Activated CD8-positive, alpha-beta T cell treated with anti-CD3 and anti-CD28 coated beads, Interleukin-2, amount 10 ng/mL, durations not matched to agents 7 days and 5 days (primary cell): ENCODE data around the gene UCMA. TPM values are rescaled to one million over a fixed set of nuclear protein-coding genes. Genes with fewer than 3 reads are reported as not detected.
"Not testable (repeated sequence)": the region's sequence is repeated elsewhere in the genome, so short reads cannot be mapped to it uniquely, and the experiment has no call there.

Source experiments
- ATAC-seq: fragments of 150-1000 bp; cut with Tn5 transposase; one replicate; pipeline ENCODE4 v1.10.0; 2021; ENCODE audit warnings: moderate library complexity
- CTCF ChIA-PET: fragments of 350-600 bp; sonication (Branson Sonifier 250); formaldehyde crosslinking; loops from one replicate; lab custom pipeline; 2021; ENCODE audit warnings: antibody characterized with exemption; lab: Charles Lee
- POLR2A ChIA-PET: fragments of 350-600 bp; sonication (Branson Sonifier 250); formaldehyde crosslinking; loops from one replicate; lab custom pipeline; 2021; ENCODE audit warnings: antibody characterized with exemption; lab: Charles Lee
- DNase-seq: peaks from one replicate; pipeline ENCODE4 v3.0.0-alpha.2; 2020
- H3K27ac Mint-ChIP-seq: one replicate; pipeline ENCODE4 v1.8.0; 2021; ENCODE audit warnings: mild to moderate bottlenecking, mixed read lengths
- H3K27me3 Mint-ChIP-seq: one replicate; pipeline ENCODE4 v1.8.0; 2021; ENCODE audit warnings: low read depth, mixed read lengths
- H3K36me3 Mint-ChIP-seq: one replicate; pipeline ENCODE4 v1.8.0; 2021; ENCODE audit warnings: low read depth, mixed read lengths
- H3K4me1 Mint-ChIP-seq: one replicate; pipeline ENCODE4 v1.8.0; 2021; ENCODE audit warnings: low read depth, mixed read lengths
- H3K4me3 Mint-ChIP-seq: one replicate; pipeline ENCODE4 v1.8.0; 2021; ENCODE audit warnings: mild to moderate bottlenecking, mixed read lengths
- H3K9me3 Mint-ChIP-seq: one replicate; pipeline ENCODE4 v1.8.0; 2022; ENCODE audit warnings: mixed read lengths; ENCODE audit not compliant: insufficient read depth
- total RNA-seq, 2 experiments: library from RNA; stranded (reverse); gene quantifications; one replicate each; pipeline ENCODE4 v1.2.3, GENCODE V29; 2021

Gene UCMA
- total RNA-seq, 2 experiments from 2014 or later: not detected

DNA sequence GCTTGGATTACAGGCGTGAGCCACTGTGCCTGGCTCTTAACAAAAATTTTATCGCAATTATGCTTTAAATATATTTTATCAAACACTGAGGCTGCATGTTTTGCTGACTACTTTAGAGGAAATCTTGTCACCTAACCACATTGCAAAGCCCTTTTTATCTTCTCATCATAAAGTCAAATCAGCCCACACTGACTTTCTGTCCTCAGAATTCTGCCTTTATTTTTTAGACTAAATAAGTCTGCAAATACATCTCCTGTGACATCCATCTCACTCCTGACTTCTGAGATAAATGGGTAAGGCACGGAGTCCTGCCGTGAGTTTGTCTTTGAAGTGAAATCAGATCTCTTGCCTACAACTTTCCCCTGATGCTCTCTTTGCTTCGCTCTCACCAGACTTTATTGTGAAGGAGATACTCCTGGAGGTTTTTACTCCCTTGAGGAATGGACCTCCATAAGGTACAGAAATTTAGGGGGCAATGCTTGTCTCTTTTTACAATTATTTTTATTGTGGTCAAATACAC lies 23.5 kb upstream of the UCMA start:
- ChIA-PET CTCF (no interaction called here), POLR2A (no interaction called here)
- ATAC-seq (no peak), DNase-seq (no peak)
- no peaks in the 10 kb centered on the region for H3K36me3 Mint-ChIP-seq
- H3K27me3 Mint-ChIP-seq: peaks cover 11% of the 10 kb centered on the region
- no peaks in the 10 kb centered on the region for H3K4me1 Mint-ChIP-seq
- H3K4me3 Mint-ChIP-seq: no peak overlapping the region
- no peaks in the 10 kb centered on the region for H3K9me3 Mint-ChIP-seq
- no peak overlapping the region for H3K27ac Mint-ChIP-seq

DNA sequence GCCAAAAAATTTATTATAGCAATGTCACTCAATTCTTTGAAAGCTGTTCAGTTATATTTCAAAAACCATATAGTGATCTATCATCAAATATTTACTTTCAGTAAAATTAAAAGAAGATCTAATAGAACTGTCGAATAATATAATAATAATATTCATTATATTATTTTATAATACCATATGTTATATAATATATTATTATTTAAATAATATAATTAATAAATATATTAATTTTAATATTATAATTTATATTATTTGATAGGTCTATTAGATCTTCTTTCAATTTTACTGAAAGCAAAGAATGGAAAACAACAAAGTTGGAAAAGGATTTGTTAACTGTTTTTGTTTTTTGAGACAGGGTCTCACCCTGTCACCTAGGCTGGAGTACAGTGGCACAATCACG lies 22.5 kb upstream of the UCMA start:
- no peak overlapping the region for H3K4me3 Mint-ChIP-seq
- CTCF ChIA-PET: no interaction called here
- H3K4me1 Mint-ChIP-seq: no peaks in the 10 kb centered on the region
- H3K36me3 Mint-ChIP-seq: no peaks in the 10 kb centered on the region
- POLR2A ChIA-PET: no interaction called here
- H3K9me3 Mint-ChIP-seq: no peaks in the 10 kb centered on the region
- peaks cover 11% of the 10 kb centered on the region for H3K27me3 Mint-ChIP-seq
- ATAC-seq (no peak), DNase-seq (no peak)
- H3K27ac Mint-ChIP-seq: no peak overlapping the region

DNA sequence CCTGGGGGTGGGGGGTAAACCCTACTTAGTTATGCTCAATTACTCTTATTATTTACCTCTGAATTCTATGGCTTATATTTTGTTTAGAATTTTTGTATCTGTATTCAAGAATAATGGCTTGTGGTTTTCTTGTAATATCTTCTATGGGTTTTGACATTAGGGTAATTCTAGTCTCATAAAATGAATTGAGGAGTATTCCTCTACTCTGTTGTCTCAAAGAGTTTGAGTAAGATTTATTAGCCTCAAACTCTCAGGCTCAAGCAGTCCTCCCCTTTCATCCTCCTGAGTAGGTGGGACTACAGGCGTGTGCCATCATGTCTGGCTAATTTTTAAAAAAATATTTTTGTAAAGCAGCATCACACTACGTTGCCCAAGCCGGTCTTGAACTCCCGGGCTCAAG lies 19.6 kb upstream of the UCMA start:
- H3K27ac Mint-ChIP-seq: no peak overlapping the region
- ChIA-PET POLR2A (no interaction called here), CTCF (interaction anchor here (0.6 kb wide), 1 partner anchor 11 kb away, joined by 4 read pairs; no protein-coding TSS in a partner anchor)
- peaks cover 11% of the 10 kb centered on the region for H3K27me3 Mint-ChIP-seq
- H3K36me3 Mint-ChIP-seq: no peaks in the 10 kb centered on the region
- no peak for ATAC-seq
- H3K4me1 Mint-ChIP-seq: no peaks in the 10 kb centered on the region
- H3K4me3 Mint-ChIP-seq: no peak overlapping the region
- no peaks in the 10 kb centered on the region for H3K9me3 Mint-ChIP-seq
- DNase-seq: no peak

- H3K4me3 Mint-ChIP-seq: no peak overlapping the region
- no peaks in the 10 kb centered on the region for H3K27me3 Mint-ChIP-seq
- H3K36me3 Mint-ChIP-seq: no peaks in the 10 kb centered on the region
- CTCF ChIA-PET: no interaction called here
- no peak for ATAC-seq
- POLR2A ChIA-PET: no interaction called here
- no peak overlapping the region for H3K27ac Mint-ChIP-seq
- no peaks in the 10 kb centered on the region for H3K4me1 Mint-ChIP-seq
- no peak for DNase-seq
- H3K9me3 Mint-ChIP-seq: no peaks in the 10 kb centered on the region
These were observed 13.6 kb upstream of the UCMA start for GRCh38 chr10:13247784-13248183.

- CTCF ChIA-PET: no interaction called here
These were observed 13.1 kb upstream of the UCMA start for GRCh38 chr10:13247246-13247645.

DNA sequence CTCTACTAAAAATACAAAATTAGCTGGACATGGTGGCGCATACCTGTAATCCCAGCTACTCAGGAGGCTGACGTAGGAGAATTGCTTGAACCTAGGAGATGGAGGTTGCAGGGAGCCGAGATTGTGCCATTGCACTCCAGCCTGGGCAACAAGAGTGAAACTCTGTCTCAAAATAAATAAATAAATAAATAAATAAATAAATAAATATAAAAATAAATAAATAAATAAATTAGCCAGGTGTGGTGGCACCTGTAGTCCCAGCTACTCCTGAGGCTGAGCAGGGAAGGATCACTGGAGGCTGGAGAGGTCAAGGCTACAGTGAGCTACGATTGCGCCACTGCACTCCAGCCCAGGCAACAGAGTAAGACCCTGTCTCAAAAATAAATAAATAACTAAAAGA lies 8.1 kb upstream of the UCMA start:
- H3K27me3 Mint-ChIP-seq, H3K4me3 Mint-ChIP-seq, ATAC-seq, H3K9me3 Mint-ChIP-seq, H3K27ac Mint-ChIP-seq, CTCF ChIA-PET, H3K36me3 Mint-ChIP-seq, DNase-seq, H3K4me1 Mint-ChIP-seq, POLR2A ChIA-PET: not testable (repeated sequence)

More at GRCh38 chr10:13247246-13247645, 13.1 kb upstream of the UCMA start:
- H3K4me3 Mint-ChIP-seq: no peak overlapping the region
- H3K9me3 Mint-ChIP-seq: no peaks in the 10 kb centered on the region
- no peaks in the 10 kb centered on the region for H3K36me3 Mint-ChIP-seq
- no peaks in the 10 kb centered on the region for H3K27me3 Mint-ChIP-seq
- POLR2A ChIA-PET: no interaction called here
- ATAC-seq: no peak
- no peaks in the 10 kb centered on the region for H3K4me1 Mint-ChIP-seq
- H3K27ac Mint-ChIP-seq: no peak overlapping the region
- DNase-seq: no peak

DNA sequence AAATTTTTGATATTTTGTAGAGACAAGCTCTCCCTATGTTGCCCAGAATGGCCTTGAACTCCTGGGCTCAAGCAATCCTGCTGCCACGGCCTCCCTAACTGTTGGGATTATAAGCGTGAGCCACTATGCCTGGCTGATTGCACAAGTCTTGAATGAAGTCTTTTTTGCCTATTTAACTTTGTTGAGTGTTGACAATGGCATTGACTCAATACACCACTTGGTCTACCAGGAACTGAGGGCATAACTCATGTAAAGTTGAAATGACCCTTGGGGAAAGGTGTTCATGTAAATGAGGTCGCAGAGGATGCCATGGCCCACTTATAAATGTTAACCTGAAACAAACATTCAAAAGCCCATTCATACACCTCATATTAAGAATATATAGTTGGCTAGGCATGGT lies 7.4 kb upstream of the UCMA start:
- POLR2A ChIA-PET: no interaction called here
- ATAC-seq (no peak), DNase-seq (no peak)
- H3K4me1 Mint-ChIP-seq: no peaks in the 10 kb centered on the region
- H3K27me3 Mint-ChIP-seq: no peaks in the 10 kb centered on the region
- H3K36me3 Mint-ChIP-seq: no peaks in the 10 kb centered on the region
- CTCF ChIA-PET: no interaction called here
- H3K9me3 Mint-ChIP-seq: no peaks in the 10 kb centered on the region
- no peak overlapping the region for H3K4me3 Mint-ChIP-seq
- H3K27ac Mint-ChIP-seq: no peak overlapping the region

DNA sequence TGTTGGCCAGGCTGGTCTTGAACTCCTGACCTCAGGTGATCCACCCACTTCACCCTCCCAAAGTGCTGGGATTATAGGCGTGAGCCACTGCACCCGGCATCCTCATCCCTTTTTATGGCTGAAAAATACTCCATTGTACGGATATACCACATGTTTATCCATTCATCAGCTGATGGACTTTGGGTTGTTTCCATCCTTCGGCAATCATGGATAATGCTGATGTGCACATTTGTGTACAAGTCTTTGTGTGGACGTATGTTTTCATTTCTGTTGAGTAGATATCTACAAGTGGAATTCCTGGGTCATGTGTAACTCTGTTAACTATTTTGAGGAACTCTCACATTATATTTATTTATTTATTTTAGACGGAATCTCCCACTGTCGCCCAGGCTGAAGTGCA lies 5.7 kb upstream of the UCMA start:
- H3K4me3 Mint-ChIP-seq: no peak overlapping the region
- ChIA-PET POLR2A (no interaction called here), CTCF (no interaction called here)
- ATAC-seq (no peak), DNase-seq (no peak)
- H3K36me3 Mint-ChIP-seq: no peaks in the 10 kb centered on the region
- H3K9me3 Mint-ChIP-seq: no peaks in the 10 kb centered on the region
- H3K27ac Mint-ChIP-seq: no peak overlapping the region
- H3K27me3 Mint-ChIP-seq: no peaks in the 10 kb centered on the region
- H3K4me1 Mint-ChIP-seq: no peaks in the 10 kb centered on the region

DNA sequence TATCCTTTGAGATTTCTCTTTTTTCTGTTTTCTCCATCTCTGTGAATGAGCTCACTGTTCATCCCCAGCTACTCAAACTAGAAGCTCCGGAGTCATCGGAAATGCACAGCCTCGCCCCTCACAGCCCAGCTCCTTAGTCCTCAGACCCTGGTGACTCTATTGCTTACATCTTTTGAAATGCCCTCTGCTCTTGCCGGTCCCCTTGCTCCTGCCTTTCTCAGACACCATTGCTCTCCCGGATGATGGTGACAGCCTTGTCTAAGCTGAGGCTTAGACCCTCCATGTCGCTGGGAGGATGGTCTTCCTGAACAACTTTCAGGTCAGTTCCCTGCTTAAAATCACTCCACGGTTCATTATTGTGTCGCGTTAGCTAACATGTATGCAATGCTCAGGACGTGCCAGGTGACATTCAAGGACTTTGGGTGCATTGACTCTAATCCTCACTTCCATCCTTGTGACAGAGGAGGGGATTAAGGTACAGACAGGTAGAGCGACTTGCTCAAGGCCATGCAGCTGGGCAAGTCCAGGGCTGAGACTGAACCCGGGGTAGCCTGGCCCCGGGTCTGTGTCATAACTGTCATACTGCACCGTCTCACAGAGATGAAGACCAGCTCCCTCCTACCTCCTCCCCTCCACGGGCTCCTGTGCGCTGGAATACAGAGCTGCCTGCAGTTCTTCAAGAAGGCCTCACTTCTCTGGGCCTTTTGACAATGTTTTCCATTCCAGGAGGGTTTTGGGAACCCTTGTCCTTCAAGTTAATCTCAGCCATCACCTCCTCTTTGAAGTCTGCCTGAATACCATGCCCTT lies 4.3 kb upstream of the UCMA start:
- no peak overlapping the region for H3K27ac Mint-ChIP-seq
- POLR2A ChIA-PET: no interaction called here
- CTCF ChIA-PET: interaction anchor here (0.7 kb wide), 1 partner anchor 53 kb away, joined by 3 read pairs; no protein-coding TSS in a partner anchor
- H3K4me1 Mint-ChIP-seq: no peaks in the 10 kb centered on the region
- no peaks in the 10 kb centered on the region for H3K27me3 Mint-ChIP-seq
- no peak overlapping the region for H3K4me3 Mint-ChIP-seq
- no peaks in the 10 kb centered on the region for H3K9me3 Mint-ChIP-seq
- DNase-seq (no peak), ATAC-seq (no peak)
- no peaks in the 10 kb centered on the region for H3K36me3 Mint-ChIP-seq

GRCh38 chr10:13236638-13237037 lies 2.5 kb upstream of the UCMA start:
- no peak for ATAC-seq
- no peak for DNase-seq
- CTCF ChIA-PET: no interaction called here
- POLR2A ChIA-PET: no interaction called here
- Mint-ChIP-seq H3K9me3 (no peaks in the 10 kb centered on the region), H3K27ac (no peak overlapping the region), H3K4me3 (no peak overlapping the region), H3K36me3 (no peaks in the 10 kb centered on the region), H3K27me3 (no peaks in the 10 kb centered on the region), H3K4me1 (no peaks in the 10 kb centered on the region)

DNA sequence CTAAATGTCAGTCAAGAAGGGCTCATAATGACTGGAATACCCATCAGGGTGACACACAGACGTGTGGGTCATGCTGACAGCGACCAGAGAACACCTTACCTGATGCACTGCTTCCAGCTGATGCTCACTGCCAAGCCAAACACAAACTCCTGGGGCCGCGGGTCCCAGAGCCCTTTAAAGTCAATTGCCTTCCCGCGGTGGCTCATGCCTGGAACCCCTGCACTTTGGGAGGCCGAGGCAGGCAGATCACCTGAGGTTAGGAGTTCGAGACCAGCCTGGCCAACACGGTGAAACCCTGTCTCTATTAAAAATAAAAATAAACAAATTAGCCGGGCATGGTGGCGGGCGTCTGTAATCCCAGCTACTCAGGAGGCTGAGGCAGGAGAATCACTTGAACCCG lies 562 bp upstream of the UCMA start:
- H3K27me3 Mint-ChIP-seq, POLR2A ChIA-PET, DNase-seq, CTCF ChIA-PET, H3K9me3 Mint-ChIP-seq, H3K4me3 Mint-ChIP-seq, H3K27ac Mint-ChIP-seq, ATAC-seq, H3K4me1 Mint-ChIP-seq, H3K36me3 Mint-ChIP-seq: not testable (repeated sequence)

- no peaks in the 10 kb centered on the region for H3K9me3 Mint-ChIP-seq
- H3K4me3 Mint-ChIP-seq: no peak overlapping the region
- ChIA-PET CTCF (no interaction called here), POLR2A (no interaction called here)
- ATAC-seq: no peak
- no peak overlapping the region for H3K27ac Mint-ChIP-seq
- no peaks in the 10 kb centered on the region for H3K36me3 Mint-ChIP-seq
- no peaks in the 10 kb centered on the region for H3K27me3 Mint-ChIP-seq
- DNase-seq: no peak
- H3K4me1 Mint-ChIP-seq: no peaks in the 10 kb centered on the region
These were observed 816 bp downstream of the UCMA start for GRCh38 chr10:13233358-13233757.
